Stomach (tissue), 9 donors: ENCODE data around the gene STOML1. TPM values are rescaled to one million over a fixed set of nuclear protein-coding genes. Genes with fewer than 3 reads are reported as not detected.

Source experiments
- DNase-seq, 2 donors: peaks; one replicate each; pipeline versions ENCODE4 v3.0.0 to v3.0.0-alpha.2; 2013 to 2019
- H3K27ac ChIP-seq, 5 donors: fragments of 200-600 bp in 4 of 5; sonication (generic) in 4 of 5; one replicate each; pipeline ENCODE4 v1.5.1; 2013 to 2019; ENCODE audit warnings: mild to moderate bottlenecking in 1 of 5, moderate library complexity in 1 of 5
- H3K27me3 ChIP-seq, 3 donors: fragments of 200-600 bp; sonication (generic); one replicate each; pipeline ENCODE4 v1.5.1; 2017 to 2019; ENCODE audit warnings: mixed run types in 1 of 3
- H3K36me3 ChIP-seq, 4 donors: fragments of 200-600 bp; sonication (generic); 1 replicate in 3 of 4; 2 replicates in 1 of 4; pipeline ENCODE4 v1.5.1; 2016 to 2019
- H3K4me1 ChIP-seq, 4 donors: fragments of 200-600 bp; sonication (generic); one replicate each; pipeline ENCODE4 v1.5.1; 2016 to 2019
- H3K4me3 ChIP-seq, 4 donors: fragments of 200-600 bp; sonication (generic) in 3 of 4; one replicate each; pipeline ENCODE4 v1.5.1; 2016 to 2019; ENCODE audit warnings: mild to moderate bottlenecking in 1 of 4
- H3K9me3 ChIP-seq, 4 donors: fragments of 200-600 bp; sonication (generic); one replicate each; pipeline ENCODE4 v1.5.1; 2016 to 2019
- CTCF ChIP-seq, 7 experiments: fragments of 450-650 bp in 4 of 7; fragments of 200-600 bp in 3 of 7; sonication (generic) in 3 of 7; IDR thresholded peaks; one replicate each; pipeline ENCODE4 v1.5.1; 2016 to 2019; ENCODE audit warnings: antibody characterized with exemption in 7 of 7, control low read depth in 2 of 7, mild to moderate bottlenecking in 1 of 7
- EP300 ChIP-seq: sonication (generic); formaldehyde crosslinking; IDR thresholded peaks from one replicate; pipeline ENCODE4 v1.6.1; 2017; ENCODE audit warnings: antibody characterized with exemption
- POLR2A ChIP-seq, 4 donors: fragments of 450-650 bp; IDR thresholded peaks; one replicate each; pipeline ENCODE4 v1.6.1; 2016; ENCODE audit warnings: antibody characterized with exemption in 4 of 4, control low read depth in 2 of 4, mild to moderate bottlenecking in 1 of 4, moderate library complexity in 1 of 4
- POLR2AphosphoS5 ChIP-seq, 3 donors: sonication (generic); formaldehyde crosslinking; IDR thresholded peaks; one replicate each; pipeline ENCODE4 v1.6.1; 2016; ENCODE audit warnings: antibody characterized with exemption in 3 of 3
- WGBS, 5 donors: extraction: QIAGEN DNeasy Blood & Tissue Kit in 3 of 5; methylation state at CpG; one replicate each; pipeline versions ENCODE4 v1.1.5 to v1.1.7; 2013 to 2018; 5-methylcytosine and 5-hydroxymethylcytosine counted together
- intact Hi-C: fragments of 100-400 bp; cut with DNase I; formaldehyde crosslinking; loops from one replicate; pipeline ENCODE4 v1.15.1; 2023; ENCODE audit warnings: low total_unique reads
- polyA plus RNA-seq, 3 donors: library from polyadenylated mRNA; stranded (reverse); fragments of 200-250 nt; gene quantifications; one replicate each; pipeline ENCODE4 v1.2.3, GENCODE V29; 2013
- total RNA-seq, 5 donors: library from RNA; depleted of rRNA; stranded (reverse); fragments of >200 nt; gene quantifications; one replicate each; pipeline versions ENCODE4 v1.1.0 to v1.2.3, GENCODE V29; 2014 to 2016
- donor health status: healthy with polysubstance abuse.
- donor health status: Bipolar disorder and iron deficiency.
- donor health status: healthy.

STOML1 gene
- total and polyA plus RNA-seq, 8 donors: 5.3 to 26.4 (median 9.8) TPM

GRCh38 chr15:73986776-73987056, 5.4 kb downstream of the STOML1 start:
- intact Hi-C loops: no loop called here
- 93 to 100% (median 96%) methylated on average over 1 of the region's 1 CpG for WGBS, 5 donors

GRCh38 chr15:73986055-73986775, 5.9 kb downstream of the STOML1 start:
- 55 to 58% (median 57%) methylated on average over 7 of the region's 7 CpGs for whole genome bisulfite sequencing, 5 donors
- no peak for DNase-seq
- Histone ChIP-seq H3K36me3 (peaks cover 0 to 38% (median 14%) of the 10 kb centered on the region in 4 donors), H3K4me1 (peaks cover 71 to 100% (median 78%) of the 10 kb centered on the region in 4 donors), H3K9me3 (no peaks in the 10 kb centered on the region), H3K27ac (peak overlapping the region in 4 of 5 donors; percentile 5 to 96 (median 92)), H3K27me3 (no peaks in the 10 kb centered on the region), H3K4me3 (no peak overlapping the region)
- TF ChIP-seq CTCF (IDR thresholded peaks at IDR 0.05) (no peak), POLR2A (IDR thresholded peaks at IDR 0.05) (no peak), POLR2AphosphoS5 (IDR thresholded peaks at IDR 0.05) (no peak), EP300 (no peak)
- intact Hi-C loops: no loop called here

More at GRCh38 chr15:73986776-73987056, 5.4 kb downstream of the STOML1 start:
- no peak for TF ChIP-seq POLR2A (IDR thresholded peaks at IDR 0.05)
- TF ChIP-seq POLR2AphosphoS5 (IDR thresholded peaks at IDR 0.05): no peak
- TF ChIP-seq CTCF (IDR thresholded peaks at IDR 0.05): no peak
- TF ChIP-seq EP300: no peak
- Histone ChIP-seq H3K36me3 (peaks cover 0 to 38% (median 14%) of the 10 kb centered on the region in 4 donors), H3K27ac (peak overlapping the region in 4 of 5 donors; percentile 86 to 96 (median 92)), H3K4me1 (peaks cover 71 to 100% (median 79%) of the 10 kb centered on the region in 4 donors), H3K9me3 (no peaks in the 10 kb centered on the region), H3K4me3 (no peak overlapping the region), H3K27me3 (no peaks in the 10 kb centered on the region)
- no peak for DNase-seq

DNA sequence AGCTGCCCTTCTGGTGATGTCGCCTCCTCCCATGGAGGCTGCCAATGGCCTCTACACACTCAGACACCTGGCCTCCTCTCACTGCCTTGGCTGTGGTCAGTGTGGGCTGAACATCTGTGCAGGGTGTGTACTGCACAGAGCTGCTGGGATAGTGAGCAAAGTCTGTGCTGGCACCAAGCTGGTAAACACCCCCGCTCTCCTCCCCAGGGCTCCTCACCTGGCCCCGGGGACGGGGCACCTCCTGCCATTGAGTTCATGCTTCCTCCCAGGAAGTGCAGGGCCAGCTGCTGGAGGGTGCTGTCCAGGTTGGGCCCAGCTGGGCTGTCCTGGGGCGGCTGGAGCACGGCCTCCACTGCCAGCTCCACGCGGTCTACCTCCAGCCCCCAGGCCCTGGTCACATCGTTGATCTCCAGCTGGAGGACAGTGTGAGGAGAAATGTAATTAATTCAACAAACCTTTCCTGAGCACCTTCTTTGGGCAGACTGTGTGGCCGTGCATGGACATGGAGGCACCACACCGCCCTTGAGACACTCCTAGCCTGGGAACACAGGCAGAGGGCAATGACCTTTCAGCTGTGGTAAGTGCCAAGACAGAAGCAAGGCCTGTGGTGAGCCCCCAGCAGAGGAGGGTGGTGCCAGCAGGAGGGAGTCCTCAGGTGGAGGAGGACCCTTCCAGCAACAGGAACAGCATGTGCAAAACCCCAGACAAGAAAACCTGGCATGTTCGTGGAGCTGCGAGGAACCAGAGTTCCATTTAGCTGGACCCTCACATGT, 6.8 kb downstream of the STOML1 start:
- Histone ChIP-seq H3K9me3 (no peaks in the 10 kb centered on the region), H3K27ac (peak overlapping the region in 4 of 5 donors; percentile 75 to 96 (median 88)), H3K4me3 (no peak overlapping the region), H3K4me1 (peaks cover 66 to 95% (median 70%) of the 10 kb centered on the region in 4 donors), H3K27me3 (no peaks in the 10 kb centered on the region), H3K36me3 (peaks cover 0 to 38% (median 14%) of the 10 kb centered on the region in 4 donors)
- WGBS, 5 donors: 76 to 84% (median 78%) methylated on average over 5 to 13 of the region's 13 CpGs
- intact Hi-C loops: no loop called here
- no peak for DNase-seq
- TF ChIP-seq POLR2A (IDR thresholded peaks at IDR 0.05) (no peak), EP300 (no peak), CTCF (IDR thresholded peaks at IDR 0.05) (no peak), POLR2AphosphoS5 (IDR thresholded peaks at IDR 0.05) (no peak)

GRCh38 chr15:73984208-73984979, 7.7 kb downstream of the STOML1 start:
- Histone ChIP-seq H3K4me3 (no peak overlapping the region), H3K27ac (peak overlapping the region in 4 of 5 donors; percentile 75 to 96 (median 88)), H3K36me3 (peaks cover 0 to 38% (median 14%) of the 10 kb centered on the region in 4 donors), H3K27me3 (no peaks in the 10 kb centered on the region), H3K4me1 (peaks cover 57 to 86% (median 62%) of the 10 kb centered on the region in 4 donors), H3K9me3 (no peaks in the 10 kb centered on the region)
- WGBS, 5 donors: 74 to 79% (median 77%) methylated on average over 12 to 13 of the region's 13 CpGs
- intact Hi-C loops: no loop called here
- no peak for TF ChIP-seq EP300
- TF ChIP-seq CTCF (IDR thresholded peaks at IDR 0.05): no peak
- TF ChIP-seq POLR2A (IDR thresholded peaks at IDR 0.05): no peak
- TF ChIP-seq POLR2AphosphoS5 (IDR thresholded peaks at IDR 0.05): no peak
- DNase-seq: no peak
